GM12892 (cell line): Measurements from ENCODE around the gene TCF12.

Experiments used
- DNase-seq: peaks from one replicate; pipeline ENCODE4 v3.0.0; 2011; ENCODE audit not compliant: insufficient read length
- FAIRE-seq: peaks from 2 replicates; lab custom pipeline; 2011; peaks lifted over from hg19 to GRCh38; lab: Jason Lieb, UNC
- POLR2A ChIP-seq: IDR thresholded peaks from 2 replicates; pipeline ENCODE4 v1.6.1; 2011; ENCODE audit warnings: low read depth, low read length, control low read depth
- POLR2AphosphoS5 ChIP-seq: IDR thresholded peaks from 2 replicates; pipeline ENCODE4 v1.6.1; 2011; ENCODE audit warnings: low read depth, low read length, control low read depth
- TAF1 ChIP-seq: IDR thresholded peaks from 2 replicates; pipeline ENCODE4 v1.6.1; 2011; ENCODE audit warnings: low read depth, mild to moderate bottlenecking, control low read depth, low read length, borderline replicate concordance

Gene TCF12

GRCh38 chr15:56973463-56973862 is 55.0 kb downstream of the TCF12 start:
- FAIRE-seq (no peak), DNase-seq (no peak)
- TF ChIP-seq POLR2A (no peak), POLR2AphosphoS5 (no peak), TAF1 (no peak)

DNA sequence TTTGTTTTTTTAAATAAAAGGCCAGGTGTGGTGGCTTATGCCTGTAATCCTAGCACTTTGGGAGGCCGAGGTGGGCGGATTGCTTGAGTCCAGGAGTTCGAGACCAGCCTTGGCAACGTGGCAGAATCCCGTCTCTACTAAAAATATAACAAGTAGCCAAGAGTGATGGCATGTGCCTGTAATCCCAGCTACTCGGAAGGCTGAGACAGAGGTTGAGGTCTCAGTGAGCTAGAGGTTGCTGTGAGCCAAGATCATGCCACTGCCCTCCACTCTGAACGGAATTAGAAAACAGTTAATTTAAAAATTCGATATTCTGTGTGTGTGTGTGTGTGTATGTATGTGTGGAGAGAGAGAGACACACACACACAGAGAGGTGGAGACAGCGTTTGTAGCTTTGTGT is 58.8 kb downstream of the TCF12 start:
- no peak for FAIRE-seq
- DNase-seq = no peak
- no peak for TF ChIP-seq TAF1
- no peak for TF ChIP-seq POLR2A
- TF ChIP-seq POLR2AphosphoS5 = no peak

GRCh38 chr15:56978898-56979662 is 60.6 kb downstream of the TCF12 start:
- TF ChIP-seq POLR2AphosphoS5 (no peak), POLR2A (no peak), TAF1 (no peak)
- FAIRE-seq = no peak
- no peak for DNase-seq

DNA sequence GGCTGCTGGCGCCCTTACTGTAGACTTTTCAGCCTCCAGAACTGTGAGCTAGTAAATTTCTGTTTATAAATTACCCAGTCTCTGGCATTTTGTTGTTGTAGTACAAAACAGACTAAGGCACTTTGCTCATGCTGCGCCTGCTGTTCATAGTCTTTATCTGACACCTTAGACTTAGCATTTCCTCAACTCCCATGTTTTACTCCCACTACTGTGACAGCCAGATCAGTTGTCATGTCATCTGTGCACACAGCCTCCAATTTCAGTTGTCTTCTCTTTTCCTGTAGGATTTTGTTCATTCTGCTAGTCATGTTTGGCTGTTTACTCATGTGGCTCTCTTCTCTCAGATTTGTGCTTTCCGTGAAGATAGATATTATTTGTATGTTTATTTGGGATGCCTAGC is 62.0 kb downstream of the TCF12 start:
- no peak for FAIRE-seq
- DNase-seq = no peak

GRCh38 chr15:56981160-56981559 is 62.7 kb downstream of the TCF12 start:
- DNase-seq (no peak), FAIRE-seq (no peak)
- TF ChIP-seq TAF1 = no peak
- no peak for TF ChIP-seq POLR2A
- TF ChIP-seq POLR2AphosphoS5 = no peak

More for the DNA sequence above, 62.0 kb downstream of the TCF12 start:
- no peak for TF ChIP-seq TAF1
- no peak for TF ChIP-seq POLR2A
- no peak for TF ChIP-seq POLR2AphosphoS5

DNA sequence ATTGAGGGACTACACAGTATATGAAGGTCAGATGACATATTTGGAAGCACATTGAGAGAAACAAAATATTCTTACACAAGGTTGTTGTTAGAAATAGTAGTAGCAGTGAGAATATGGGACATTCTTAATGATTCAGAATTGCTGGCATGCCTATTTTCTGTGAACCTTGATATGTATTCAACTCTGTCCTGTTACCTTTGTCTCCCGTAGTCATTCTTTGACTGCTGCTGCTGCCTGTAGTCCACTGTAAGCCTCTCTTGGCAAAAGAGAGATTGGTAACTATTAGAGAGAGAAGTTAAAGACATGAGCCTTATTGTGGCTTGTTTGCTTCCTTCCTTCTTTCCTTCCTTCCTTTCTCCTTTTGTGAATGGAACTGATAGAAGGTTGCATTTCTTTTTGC is 64.5 kb downstream of the TCF12 start:
- FAIRE-seq = no peak
- TF ChIP-seq POLR2AphosphoS5 (no peak), POLR2A (no peak), TAF1 (no peak)
- no peak for DNase-seq

DNA sequence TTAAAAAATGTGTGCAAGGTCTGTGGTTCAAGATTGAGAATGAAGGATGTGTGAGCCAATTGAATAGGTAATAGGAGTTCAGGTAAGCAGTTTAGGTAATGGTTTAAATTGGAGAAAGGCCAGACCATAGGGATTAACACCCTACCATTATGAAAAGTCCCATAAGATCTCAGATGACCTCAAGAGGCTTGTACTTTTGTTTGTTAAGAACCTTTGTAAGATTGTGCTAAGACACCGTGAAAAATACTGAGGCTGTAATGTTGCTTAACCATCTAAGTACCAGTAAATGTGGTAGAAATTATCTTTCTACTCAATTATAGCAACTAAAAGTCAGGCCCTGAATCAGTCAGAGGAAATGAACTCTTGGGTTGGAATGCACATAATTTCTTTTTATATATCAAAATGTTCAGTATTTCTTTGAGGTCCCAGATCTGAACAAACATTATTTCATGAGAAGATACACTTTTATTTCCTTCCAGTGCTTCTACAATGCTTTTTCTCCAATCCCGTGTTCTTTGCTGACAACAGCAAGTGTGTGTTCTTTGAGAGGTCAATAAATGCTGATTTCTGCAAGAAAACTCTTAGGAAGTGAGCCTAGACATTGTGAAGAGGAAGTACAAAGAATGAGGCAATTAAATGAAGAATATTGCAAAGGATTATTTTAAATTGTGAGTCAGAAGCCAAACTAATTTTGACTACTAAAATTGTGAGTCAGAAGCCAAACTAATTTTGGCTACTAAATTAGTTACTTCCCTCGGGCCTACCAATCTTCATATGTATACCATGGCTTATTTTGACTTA is 66.4 kb downstream of the TCF12 start:
- DNase-seq = no peak
- FAIRE-seq = no peak
- no peak for TF ChIP-seq POLR2AphosphoS5
- no peak for TF ChIP-seq POLR2A
- TF ChIP-seq TAF1 = no peak

- no peak for TF ChIP-seq TAF1
- no peak for TF ChIP-seq POLR2AphosphoS5
- no peak for TF ChIP-seq POLR2A
- DNase-seq (no peak), FAIRE-seq (no peak)
Measured at GRCh38 chr15:56985856-56986255, 67.4 kb downstream of the TCF12 start.

GRCh38 chr15:56987286-56987685 is 68.8 kb downstream of the TCF12 start:
- FAIRE-seq (no peak), DNase-seq (no peak)
- TF ChIP-seq TAF1 = no peak
- no peak for TF ChIP-seq POLR2AphosphoS5
- no peak for TF ChIP-seq POLR2A

DNA sequence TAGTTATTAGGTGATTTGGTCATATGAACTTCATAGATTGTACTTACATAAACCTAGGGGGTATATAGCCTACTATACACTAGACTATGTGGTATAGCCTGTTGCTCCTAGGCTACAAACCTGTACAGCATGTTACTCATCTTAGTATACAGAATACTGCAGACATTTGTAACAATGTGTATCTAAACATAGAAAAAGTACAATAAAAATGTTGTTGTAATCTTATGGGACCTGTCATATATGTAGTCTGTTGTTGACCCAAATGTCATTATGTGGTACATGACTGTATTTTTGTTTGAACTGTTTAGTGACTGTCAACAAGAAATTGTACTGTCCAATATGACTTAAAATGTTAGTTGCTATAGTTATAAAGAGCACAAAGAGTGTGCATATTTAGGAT is 69.8 kb downstream of the TCF12 start:
- peak; percentile 5 for FAIRE-seq
- TF ChIP-seq TAF1 (no peak), POLR2AphosphoS5 (no peak), POLR2A (no peak)
- DNase-seq = no peak

- no peak for TF ChIP-seq POLR2A
- no peak for TF ChIP-seq TAF1
- no peak for TF ChIP-seq POLR2AphosphoS5
- FAIRE-seq (no peak), DNase-seq (no peak)
Measured at GRCh38 chr15:56989411-56989924, 71.0 kb downstream of the TCF12 start.

DNA sequence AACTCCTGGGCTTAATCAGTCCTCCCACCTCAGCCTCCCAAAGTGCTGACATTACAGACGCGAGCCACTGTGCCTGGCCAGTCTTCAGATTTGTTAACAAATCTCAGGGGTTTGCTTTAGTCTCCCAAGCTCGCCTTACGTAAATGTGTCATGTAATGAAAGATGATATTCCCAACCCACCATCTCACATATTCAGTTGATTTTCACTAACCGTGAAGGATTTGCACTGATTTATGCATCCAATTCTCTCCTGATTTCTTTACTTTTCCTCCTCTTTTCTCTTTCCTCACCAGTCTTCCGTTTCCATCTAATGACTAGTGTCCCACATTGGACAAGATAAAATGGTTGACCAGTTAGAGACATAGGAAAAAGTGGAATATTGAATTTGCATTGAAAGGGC is 72.6 kb downstream of the TCF12 start:
- no peak for DNase-seq
- FAIRE-seq = no peak
- TF ChIP-seq TAF1 = no peak
- no peak for TF ChIP-seq POLR2AphosphoS5
- no peak for TF ChIP-seq POLR2A

DNA sequence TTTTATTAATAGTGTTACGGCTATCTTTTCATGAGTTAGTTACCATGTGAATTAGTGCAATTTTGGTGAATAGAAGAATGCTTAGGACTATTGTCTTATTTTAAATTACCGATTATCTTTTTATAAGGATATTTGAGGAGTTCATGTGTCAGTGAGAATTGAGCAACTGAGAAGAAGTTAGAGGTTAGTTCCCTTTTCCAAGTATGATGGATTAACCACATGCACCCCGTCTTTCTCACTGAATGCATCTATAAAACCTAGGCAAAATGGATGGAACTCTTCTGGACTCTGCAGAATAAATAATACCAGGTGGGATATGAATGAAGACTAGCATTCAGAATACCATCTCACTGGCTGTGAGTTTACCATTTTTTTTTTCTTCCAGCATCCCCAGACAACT is 74.3 kb downstream of the TCF12 start:
- no peak for TF ChIP-seq TAF1
- TF ChIP-seq POLR2AphosphoS5 = no peak
- TF ChIP-seq POLR2A = no peak
- FAIRE-seq (no peak), DNase-seq (no peak)
